Parathyroid adenoma (tissue), 2 donors: ENCODE data around the gene SOS1.

Experiments used
- H2AFZ ChIP-seq: fragments of 300-600 bp; sonication (generic); one replicate; pipeline ENCODE4 v1.7.0; 2017; ENCODE audit warnings: antibody characterized with exemption, mild to moderate bottlenecking
- H3K27ac ChIP-seq: fragments of 300-600 bp; sonication (generic); one replicate; pipeline ENCODE4 v1.7.0; 2017
- H3K27me3 ChIP-seq: fragments of 300-600 bp; sonication (generic); one replicate; pipeline ENCODE4 v1.7.0; 2017; ENCODE audit warnings: low read length; ENCODE audit not compliant: control insufficient read depth, insufficient read depth
- H3K36me3 ChIP-seq: fragments of 300-600 bp; sonication (generic); one replicate; pipeline ENCODE4 v1.7.0; 2017; ENCODE audit warnings: low read length; ENCODE audit not compliant: control insufficient read depth, insufficient read depth
- H3K4me1 ChIP-seq: fragments of 300-600 bp; sonication (generic); one replicate; pipeline ENCODE4 v1.7.0; 2017; ENCODE audit warnings: control low read depth
- H3K4me2 ChIP-seq: fragments of 300-600 bp; sonication (generic); one replicate; pipeline ENCODE4 v1.7.0; 2017; ENCODE audit warnings: low read length
- H3K4me3 ChIP-seq: fragments of 300-600 bp; sonication (generic); one replicate; pipeline ENCODE4 v1.7.0; 2017; ENCODE audit warnings: low read depth, low read length
- H3K79me2 ChIP-seq: fragments of 300-600 bp; sonication (generic); one replicate; pipeline ENCODE4 v1.7.0; 2017; ENCODE audit warnings: control low read depth
- H3K9ac ChIP-seq: fragments of 300-600 bp; sonication (generic); one replicate; pipeline ENCODE4 v1.7.0; 2017; ENCODE audit warnings: mild to moderate bottlenecking
- H3K9me3 ChIP-seq: fragments of 300-600 bp; sonication (generic); one replicate; pipeline ENCODE4 v1.7.0; 2017; ENCODE audit warnings: low read length; ENCODE audit not compliant: control insufficient read depth
- CTCF ChIP-seq: fragments of 300-600 bp; sonication (generic); IDR thresholded peaks from one replicate; pipeline ENCODE4 v1.7.0; 2017; ENCODE audit warnings: antibody characterized with exemption, mild to moderate bottlenecking
- donor health status: primary hyperparathyroidism.

The SOS1 gene

GRCh38 chr2:38988716-38989115, 132.1 kb downstream of the SOS1 start:
- Histone ChIP-seq H3K4me1 (no peaks in the 10 kb centered on the region), H3K27me3 (no peaks in the 10 kb centered on the region), H3K27ac (no peak overlapping the region), H3K9ac (no peak overlapping the region), H3K4me2 (no peak overlapping the region), H3K9me3 (no peaks in the 10 kb centered on the region), H3K79me2 (no peaks in the 10 kb centered on the region), H3K4me3 (no peak overlapping the region), H3K36me3 (no peaks in the 10 kb centered on the region), H2AFZ (no peak overlapping the region)
- TF ChIP-seq CTCF, result no peak

- H3K27ac ChIP-seq, result no peak overlapping the region
Measured at GRCh38 chr2:38982498-38982897, 138.4 kb downstream of the SOS1 start.

GRCh38 chr2:38981670-38982357, 139.0 kb downstream of the SOS1 start:
- H3K27me3 ChIP-seq, result no peaks in the 10 kb centered on the region

More at GRCh38 chr2:38982498-38982897, 138.4 kb downstream of the SOS1 start:
- no peak overlapping the region for H3K9ac ChIP-seq
- H3K4me3 ChIP-seq, result no peak overlapping the region
- no peaks in the 10 kb centered on the region for H3K4me1 ChIP-seq
- no peaks in the 10 kb centered on the region for H3K36me3 ChIP-seq
- H3K4me2 ChIP-seq, result no peak overlapping the region
- H3K27me3 ChIP-seq, result no peaks in the 10 kb centered on the region
- no peaks in the 10 kb centered on the region for H3K79me2 ChIP-seq
- no peak overlapping the region for H2AFZ ChIP-seq
- H3K9me3 ChIP-seq, result no peaks in the 10 kb centered on the region
- TF ChIP-seq CTCF, result no peak

GRCh38 chr2:38981003-38981669, 139.7 kb downstream of the SOS1 start:
- Histone ChIP-seq H3K27ac (no peak overlapping the region), H3K36me3 (no peaks in the 10 kb centered on the region), H3K4me3 (no peak overlapping the region), H3K27me3 (no peaks in the 10 kb centered on the region), H3K9ac (no peak overlapping the region), H3K79me2 (no peaks in the 10 kb centered on the region), H3K4me2 (no peak overlapping the region), H2AFZ (no peak overlapping the region), H3K4me1 (no peaks in the 10 kb centered on the region), H3K9me3 (no peaks in the 10 kb centered on the region)
- no peak for TF ChIP-seq CTCF

More at GRCh38 chr2:38981670-38982357, 139.0 kb downstream of the SOS1 start:
- H3K4me3 ChIP-seq, result no peak overlapping the region
- H3K4me1 ChIP-seq, result no peaks in the 10 kb centered on the region
- no peak overlapping the region for H3K27ac ChIP-seq
- no peaks in the 10 kb centered on the region for H3K9me3 ChIP-seq
- H3K79me2 ChIP-seq, result no peaks in the 10 kb centered on the region
- no peak overlapping the region for H3K9ac ChIP-seq
- no peak overlapping the region for H3K4me2 ChIP-seq
- H2AFZ ChIP-seq, result no peak overlapping the region
- no peak for TF ChIP-seq CTCF
- H3K36me3 ChIP-seq, result no peaks in the 10 kb centered on the region
